ENCODE data around the gene MAP3K4.

The MAP3K4 gene

GRCh38 chr6:161125591-161125990 is 134.0 kb downstream of the MAP3K4 start:
- ATAC-seq, result no peak
- TF ChIP-seq ZNF565 (CRISPR knock-in tag; conservative IDR thresholded peaks at IDR 0.05; ENCODE audit: low read depth), result no peak
- TF ChIP-seq TCF4 (CRISPR knock-in tag; IDR thresholded peaks at IDR 0.05; ENCODE audit: borderline replicate concordance), result no peak
- TF ChIP-seq RARB (CRISPR knock-in tag; IDR thresholded peaks at IDR 0.05), result no peak
- TF ChIP-seq PATZ1 (CRISPR knock-in tag; IDR thresholded peaks at IDR 0.05; ENCODE audit: borderline replicate concordance), result no peak
- no peak for TF ChIP-seq ZNF8 (CRISPR knock-in tag; IDR thresholded peaks at IDR 0.05)
- no peak for TF ChIP-seq ESRRG (CRISPR knock-in tag; IDR thresholded peaks at IDR 0.05)
- no peak for TF ChIP-seq POU6F1 (CRISPR knock-in tag; IDR thresholded peaks at IDR 0.05; ENCODE audit: borderline replicate concordance, low read depth)
- no peak for TF ChIP-seq CSDC2 (CRISPR knock-in tag; IDR thresholded peaks at IDR 0.05)
- no peak for TF ChIP-seq ISL1 (CRISPR knock-in tag; IDR thresholded peaks at IDR 0.05)
- no peak for TF ChIP-seq ZFP3 (CRISPR knock-in tag; IDR thresholded peaks at IDR 0.05)
- TF ChIP-seq SNAI2 (CRISPR knock-in tag; IDR thresholded peaks at IDR 0.05), result no peak
- no peak for TF ChIP-seq OSR1 (CRISPR knock-in tag; IDR thresholded peaks at IDR 0.05)
- TF ChIP-seq ZC3H10 (CRISPR knock-in tag; IDR thresholded peaks at IDR 0.05), result no peak
- no peak for TF ChIP-seq ZNF70 (CRISPR knock-in tag; IDR thresholded peaks at IDR 0.05)
- TF ChIP-seq GLIS3 (CRISPR knock-in tag; IDR thresholded peaks at IDR 0.05), result no peak
- TF ChIP-seq ZFP30 (CRISPR knock-in tag; IDR thresholded peaks at IDR 0.05), result no peak
- no peak for TF ChIP-seq TSHZ2 (CRISPR knock-in tag; IDR thresholded peaks at IDR 0.05)
- no peak for TF ChIP-seq PPARA (CRISPR knock-in tag; IDR thresholded peaks at IDR 0.05; ENCODE audit: borderline replicate concordance)
- TF ChIP-seq CSRNP3 (CRISPR knock-in tag; IDR thresholded peaks at IDR 0.05), result no peak
- no peak for TF ChIP-seq TOX (CRISPR knock-in tag; IDR thresholded peaks at IDR 0.05; ENCODE audit: borderline replicate concordance)

GRCh38 chr6:161127071-161127740 is 135.6 kb downstream of the MAP3K4 start:
- no peak for ATAC-seq
- TF ChIP-seq CSDC2 (CRISPR knock-in tag; IDR thresholded peaks at IDR 0.05), result no peak
- no peak for TF ChIP-seq POU6F1 (CRISPR knock-in tag; IDR thresholded peaks at IDR 0.05; ENCODE audit: borderline replicate concordance, low read depth)
- TF ChIP-seq PATZ1 (CRISPR knock-in tag; IDR thresholded peaks at IDR 0.05; ENCODE audit: borderline replicate concordance), result no peak
- no peak for TF ChIP-seq GLIS3 (CRISPR knock-in tag; IDR thresholded peaks at IDR 0.05)
- no peak for TF ChIP-seq BACH2 (CRISPR knock-in tag; IDR thresholded peaks at IDR 0.05; ENCODE audit: borderline replicate concordance)
- TF ChIP-seq OSR1 (CRISPR knock-in tag; IDR thresholded peaks at IDR 0.05), result no peak
- TF ChIP-seq TSHZ2 (CRISPR knock-in tag; IDR thresholded peaks at IDR 0.05), result no peak
- TF ChIP-seq ZNF565 (CRISPR knock-in tag; conservative IDR thresholded peaks at IDR 0.05; ENCODE audit: low read depth), result no peak
- TF ChIP-seq ZNF70 (CRISPR knock-in tag; IDR thresholded peaks at IDR 0.05), result no peak
- TF ChIP-seq ZNF8 (CRISPR knock-in tag; IDR thresholded peaks at IDR 0.05), result no peak
- TF ChIP-seq ZC3H10 (CRISPR knock-in tag; IDR thresholded peaks at IDR 0.05), result no peak
- no peak for TF ChIP-seq CREB5 (CRISPR knock-in tag; IDR thresholded peaks at IDR 0.05; ENCODE audit: low read depth)
- no peak for TF ChIP-seq TOX (CRISPR knock-in tag; IDR thresholded peaks at IDR 0.05; ENCODE audit: borderline replicate concordance)
